Body of pancreas (tissue), 4 donors: ENCODE results near the gene MYEOV.

Experiments
- POLR2A ChIP-seq, 3 donors: fragments of 450-650 bp; IDR thresholded peaks; one replicate each; pipeline ENCODE4 v1.6.1; 2016; ENCODE audit warnings: antibody characterized with exemption in 3 of 3, mild to moderate bottlenecking in 2 of 3
- TF ChIP-seq, protein P1 (sequence below), 7 experiments: fragments of 450-650 bp in 4 of 7; fragments of 200-600 bp in 3 of 7; sonication (generic) in 3 of 7; IDR thresholded peaks; one replicate each; pipeline ENCODE4 v1.5.1; 2016 to 2019; ENCODE audit warnings: antibody characterized with exemption in 7 of 7

DNA sequence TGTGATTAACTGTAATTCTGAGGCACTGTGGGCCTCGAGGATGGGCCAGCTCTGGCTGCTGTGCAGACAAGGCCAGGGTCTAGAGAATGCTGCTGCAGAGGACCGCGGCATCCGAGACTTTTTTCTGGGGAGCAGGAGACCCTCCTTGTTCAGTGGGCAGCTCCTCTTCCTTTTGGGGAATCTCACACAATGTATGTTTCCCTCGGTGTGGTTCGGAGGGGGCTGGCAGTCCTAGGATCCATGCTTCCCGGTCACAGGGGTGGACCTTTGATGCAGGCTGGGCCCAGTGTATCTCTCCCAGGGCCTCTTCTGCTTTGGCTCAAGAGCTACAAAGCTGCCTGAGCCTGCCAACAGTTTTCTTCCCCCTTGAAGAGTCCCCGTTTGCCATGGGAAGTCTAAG lies 31.5 kb downstream of the MYEOV start:
- TF ChIP-seq, protein P1, sequence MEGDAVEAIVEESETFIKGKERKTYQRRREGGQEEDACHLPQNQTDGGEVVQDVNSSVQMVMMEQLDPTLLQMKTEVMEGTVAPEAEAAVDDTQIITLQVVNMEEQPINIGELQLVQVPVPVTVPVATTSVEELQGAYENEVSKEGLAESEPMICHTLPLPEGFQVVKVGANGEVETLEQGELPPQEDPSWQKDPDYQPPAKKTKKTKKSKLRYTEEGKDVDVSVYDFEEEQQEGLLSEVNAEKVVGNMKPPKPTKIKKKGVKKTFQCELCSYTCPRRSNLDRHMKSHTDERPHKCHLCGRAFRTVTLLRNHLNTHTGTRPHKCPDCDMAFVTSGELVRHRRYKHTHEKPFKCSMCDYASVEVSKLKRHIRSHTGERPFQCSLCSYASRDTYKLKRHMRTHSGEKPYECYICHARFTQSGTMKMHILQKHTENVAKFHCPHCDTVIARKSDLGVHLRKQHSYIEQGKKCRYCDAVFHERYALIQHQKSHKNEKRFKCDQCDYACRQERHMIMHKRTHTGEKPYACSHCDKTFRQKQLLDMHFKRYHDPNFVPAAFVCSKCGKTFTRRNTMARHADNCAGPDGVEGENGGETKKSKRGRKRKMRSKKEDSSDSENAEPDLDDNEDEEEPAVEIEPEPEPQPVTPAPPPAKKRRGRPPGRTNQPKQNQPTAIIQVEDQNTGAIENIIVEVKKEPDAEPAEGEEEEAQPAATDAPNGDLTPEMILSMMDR (IDR thresholded peaks at IDR 0.05) = no peak
- no peak for TF ChIP-seq POLR2A (IDR thresholded peaks at IDR 0.05)
